NCI-H2227 (cell line): Measurements from ENCODE around the gene POT1.
A peak's percentile ranks its signal among the peaks of the same experiment; 100 is the strongest.

Experiments used
- DNase-seq: peaks from one replicate; lab custom pipeline; 2025; ENCODE audit not compliant: unreplicated experiment; lab: John Stamatoyannopoulos, UW

Gene POT1

GRCh38 chr7:124810605-124811004, 119.0 kb downstream of the POT1 start:
- no peak for DNase-seq

GRCh38 chr7:124808206-124808605, 121.4 kb downstream of the POT1 start:
- no peak for DNase-seq

GRCh38 chr7:124801330-124801895, 128.2 kb downstream of the POT1 start:
- DNase-seq, result no peak

GRCh38 chr7:124800386-124800785, 129.2 kb downstream of the POT1 start:
- no peak for DNase-seq

- DNase-seq, result no peak
These were observed 130.2 kb downstream of the POT1 start for GRCh38 chr7:124799448-124799847.

- no peak for DNase-seq
These were observed 132.9 kb downstream of the POT1 start for GRCh38 chr7:124796771-124797170.

DNA sequence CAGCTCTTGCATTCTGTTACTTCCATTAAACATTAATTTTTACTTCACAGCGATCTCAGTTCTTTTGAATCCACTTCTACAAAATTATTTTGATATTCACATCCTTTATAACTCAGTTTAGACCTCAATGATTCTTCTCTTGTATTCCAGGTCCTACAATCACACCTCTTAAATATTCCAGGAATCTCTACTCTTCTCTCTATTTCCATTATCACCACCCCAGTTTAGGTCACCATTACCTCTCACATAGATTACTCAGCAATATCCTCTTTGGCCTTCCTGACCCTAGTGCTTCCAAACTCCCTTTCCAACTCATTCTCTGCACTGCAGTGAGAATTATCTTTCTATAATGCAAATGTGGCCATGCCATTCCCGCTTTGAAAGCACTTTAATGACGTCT, 136.9 kb downstream of the POT1 start:
- no peak for DNase-seq

DNA sequence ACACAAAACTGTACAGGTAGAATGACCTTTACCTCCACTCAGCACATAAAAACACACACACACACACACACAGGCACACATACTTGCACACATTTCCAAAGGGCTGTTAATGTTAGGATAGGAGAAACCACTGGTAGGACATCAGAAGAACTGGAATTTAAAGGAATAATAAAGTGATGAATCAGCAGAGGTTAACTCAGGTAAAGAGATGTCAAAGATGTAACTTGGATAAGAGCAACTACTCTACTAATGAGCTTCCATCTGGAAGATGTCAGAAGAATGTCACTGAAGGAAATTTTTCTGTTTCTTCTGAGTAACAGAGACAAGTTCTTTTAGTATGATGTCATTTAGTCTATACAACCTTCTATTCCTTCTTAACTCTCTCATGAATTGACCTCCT, 137.6 kb downstream of the POT1 start:
- DNase-seq, result no peak

- DNase-seq, result no peak
These were observed 138.2 kb downstream of the POT1 start for GRCh38 chr7:124791426-124791825.

DNA sequence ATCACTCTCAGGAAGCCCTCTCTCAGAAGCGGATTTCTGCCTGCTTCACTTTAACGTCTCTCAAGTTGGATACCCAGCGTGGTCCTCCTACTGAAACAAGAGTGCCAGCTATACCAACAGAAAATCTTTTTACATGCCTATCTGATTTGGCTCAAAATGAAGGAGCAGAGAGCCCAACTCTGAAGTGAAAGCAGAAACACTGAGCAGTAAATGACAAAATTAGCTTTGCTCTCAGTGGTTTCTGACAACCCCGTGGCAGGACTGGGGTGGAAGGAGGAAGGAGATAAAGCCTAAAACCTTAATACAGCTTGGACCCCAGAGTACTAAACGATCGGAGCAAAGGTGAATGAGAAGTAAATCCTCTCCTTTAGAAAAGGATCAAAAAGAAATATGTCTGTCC, 139.0 kb downstream of the POT1 start:
- no peak for DNase-seq

GRCh38 chr7:124785994-124786393, 143.6 kb downstream of the POT1 start:
- peak; percentile 39 for DNase-seq

- DNase-seq, result peak; percentile 49
These were observed 144.5 kb downstream of the POT1 start for GRCh38 chr7:124784879-124785818.

- no peak for DNase-seq
These were observed 146.4 kb downstream of the POT1 start for GRCh38 chr7:124783271-124783670.

- DNase-seq, result no peak
These were observed 147.5 kb downstream of the POT1 start for GRCh38 chr7:124781907-124782734.

- no peak for DNase-seq
These were observed 148.2 kb downstream of the POT1 start for GRCh38 chr7:124781418-124781817.

DNA sequence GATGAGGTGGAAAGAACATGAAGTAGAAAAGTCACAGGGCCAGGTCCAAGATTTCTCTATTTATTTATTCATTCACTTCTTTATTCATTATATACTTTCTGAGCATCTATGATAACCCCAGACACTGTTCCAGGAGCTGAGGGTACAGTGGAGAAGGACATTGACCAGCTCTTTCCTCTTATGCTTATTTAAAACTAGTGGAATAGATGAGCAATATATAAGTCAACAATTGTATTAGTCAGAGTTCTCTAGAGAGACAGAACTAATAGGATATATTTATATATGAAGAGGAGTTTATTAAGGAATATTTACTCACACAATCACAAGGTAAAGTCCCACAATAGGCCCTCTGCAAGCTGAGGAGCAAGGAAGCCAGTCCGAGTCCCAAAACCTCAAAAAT, 149.0 kb downstream of the POT1 start:
- no peak for DNase-seq

- no peak for DNase-seq
These were observed 149.6 kb downstream of the POT1 start for GRCh38 chr7:124780056-124780455.

DNA sequence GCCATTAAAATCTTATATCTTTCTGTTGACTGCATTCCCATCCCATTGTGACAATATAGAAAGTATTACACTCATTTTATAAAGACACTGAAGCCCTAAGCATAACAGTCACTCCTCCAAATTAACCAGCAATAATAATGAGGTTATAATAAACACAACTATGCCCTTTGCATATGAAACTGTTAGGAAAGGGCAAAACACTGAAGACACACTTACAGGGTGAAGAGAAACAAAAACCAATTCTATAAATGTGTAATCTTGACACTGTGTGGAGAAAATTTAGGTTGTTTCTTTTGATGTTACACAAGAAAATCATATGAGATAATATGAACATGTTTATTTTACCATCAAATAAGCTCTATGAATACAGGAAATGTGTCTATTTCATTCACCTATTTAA, 150.0 kb downstream of the POT1 start:
- DNase-seq, result no peak

DNA sequence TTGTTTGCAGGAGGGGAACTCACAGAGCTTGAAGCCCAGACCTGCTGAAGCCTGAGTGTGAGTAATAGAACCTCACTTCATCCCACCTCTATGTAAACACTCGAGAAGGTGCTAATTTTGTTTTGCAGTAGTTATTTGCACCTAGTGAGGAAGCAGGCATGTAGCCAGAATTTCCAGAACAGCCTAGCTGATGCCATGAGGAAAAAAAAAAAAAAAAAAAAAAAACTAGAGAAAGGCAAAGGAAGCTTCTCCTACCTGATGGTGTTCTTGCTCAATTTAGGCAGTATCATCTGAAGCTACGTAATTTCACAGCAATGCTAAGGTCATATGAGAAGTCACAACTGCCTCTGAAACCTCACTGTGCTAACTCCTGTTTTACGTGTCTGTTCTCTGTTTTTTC, 150.4 kb downstream of the POT1 start:
- DNase-seq, result no peak

GRCh38 chr7:124777268-124777667, 152.4 kb downstream of the POT1 start:
- no peak for DNase-seq

GRCh38 chr7:124776153-124776552, 153.5 kb downstream of the POT1 start:
- DNase-seq, result no peak

DNA sequence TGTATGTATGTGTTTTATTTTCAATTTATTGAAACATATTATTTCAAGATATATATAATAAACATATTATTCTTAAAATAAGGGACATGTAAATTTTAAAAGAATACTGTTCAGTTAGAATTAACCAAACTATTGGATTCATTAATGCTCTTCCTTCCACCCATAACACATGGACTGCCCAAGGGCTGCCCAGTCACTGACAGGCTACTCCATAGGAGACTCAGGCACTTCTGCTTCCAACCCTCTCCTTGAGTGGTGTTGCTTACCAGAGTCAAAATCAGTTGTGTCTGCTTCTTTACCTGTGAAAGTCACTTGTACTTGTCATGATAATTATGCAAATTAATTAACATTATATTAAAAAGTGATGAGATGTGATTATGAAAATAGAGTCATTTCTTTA, 154.2 kb downstream of the POT1 start:
- DNase-seq, result no peak
